ENCODE results near the gene GPA33.

GPA33 gene

DNA sequence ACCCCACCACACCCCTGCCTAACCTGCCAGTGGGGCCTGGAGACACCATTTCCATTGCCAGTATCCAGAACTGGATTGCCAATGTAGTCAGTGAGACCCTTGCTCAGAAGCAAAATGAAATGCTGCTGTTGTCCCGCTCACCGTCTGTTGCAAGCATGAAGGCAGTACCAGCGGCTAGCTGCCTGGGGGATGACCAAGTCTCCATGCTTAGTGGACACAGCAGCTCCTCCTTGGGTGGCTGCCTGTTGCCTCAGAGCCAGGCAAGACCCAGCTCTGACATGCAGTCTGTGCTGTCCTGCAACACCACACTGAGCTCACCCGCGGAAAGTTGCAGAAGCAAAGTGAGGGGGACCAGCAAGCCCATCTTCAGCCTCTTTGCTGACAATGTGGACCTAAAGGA lies 37.1 kb upstream of the GPA33 start (continued):
- TF ChIP-seq, protein P1, sequence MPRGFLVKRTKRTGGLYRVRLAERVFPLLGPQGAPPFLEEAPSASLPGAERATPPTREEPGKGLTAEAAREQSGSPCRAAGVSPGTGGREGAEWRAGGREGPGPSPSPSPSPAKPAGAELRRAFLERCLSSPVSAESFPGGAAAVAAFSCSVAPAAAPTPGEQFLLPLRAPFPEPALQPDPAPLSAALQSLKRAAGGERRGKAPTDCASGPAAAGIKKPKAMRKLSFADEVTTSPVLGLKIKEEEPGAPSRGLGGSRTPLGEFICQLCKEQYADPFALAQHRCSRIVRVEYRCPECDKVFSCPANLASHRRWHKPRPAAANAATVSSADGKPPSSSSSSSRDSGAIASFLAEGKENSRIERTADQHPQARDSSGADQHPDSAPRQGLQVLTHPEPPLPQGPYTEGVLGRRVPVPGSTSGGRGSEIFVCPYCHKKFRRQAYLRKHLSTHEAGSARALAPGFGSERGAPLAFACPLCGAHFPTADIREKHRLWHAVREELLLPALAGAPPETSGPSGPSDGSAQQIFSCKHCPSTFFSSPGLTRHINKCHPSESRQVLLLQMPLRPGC (tag by site-specific recombination; IDR thresholded peaks at IDR 0.05) = no peak
- TF ChIP-seq, protein P2, sequence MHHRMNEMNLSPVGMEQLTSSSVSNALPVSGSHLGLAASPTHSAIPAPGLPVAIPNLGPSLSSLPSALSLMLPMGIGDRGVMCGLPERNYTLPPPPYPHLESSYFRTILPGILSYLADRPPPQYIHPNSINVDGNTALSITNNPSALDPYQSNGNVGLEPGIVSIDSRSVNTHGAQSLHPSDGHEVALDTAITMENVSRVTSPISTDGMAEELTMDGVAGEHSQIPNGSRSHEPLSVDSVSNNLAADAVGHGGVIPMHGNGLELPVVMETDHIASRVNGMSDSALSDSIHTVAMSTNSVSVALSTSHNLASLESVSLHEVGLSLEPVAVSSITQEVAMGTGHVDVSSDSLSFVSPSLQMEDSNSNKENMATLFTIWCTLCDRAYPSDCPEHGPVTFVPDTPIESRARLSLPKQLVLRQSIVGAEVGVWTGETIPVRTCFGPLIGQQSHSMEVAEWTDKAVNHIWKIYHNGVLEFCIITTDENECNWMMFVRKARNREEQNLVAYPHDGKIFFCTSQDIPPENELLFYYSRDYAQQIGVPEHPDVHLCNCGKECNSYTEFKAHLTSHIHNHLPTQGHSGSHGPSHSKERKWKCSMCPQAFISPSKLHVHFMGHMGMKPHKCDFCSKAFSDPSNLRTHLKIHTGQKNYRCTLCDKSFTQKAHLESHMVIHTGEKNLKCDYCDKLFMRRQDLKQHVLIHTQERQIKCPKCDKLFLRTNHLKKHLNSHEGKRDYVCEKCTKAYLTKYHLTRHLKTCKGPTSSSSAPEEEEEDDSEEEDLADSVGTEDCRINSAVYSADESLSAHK (tag by site-specific recombination; IDR thresholded peaks at IDR 0.05) = no peak
- no peak for TF ChIP-seq REPIN1 (tag by site-specific recombination; IDR thresholded peaks at IDR 0.05; ENCODE audit: low read depth)
- TF ChIP-seq, protein P3, sequence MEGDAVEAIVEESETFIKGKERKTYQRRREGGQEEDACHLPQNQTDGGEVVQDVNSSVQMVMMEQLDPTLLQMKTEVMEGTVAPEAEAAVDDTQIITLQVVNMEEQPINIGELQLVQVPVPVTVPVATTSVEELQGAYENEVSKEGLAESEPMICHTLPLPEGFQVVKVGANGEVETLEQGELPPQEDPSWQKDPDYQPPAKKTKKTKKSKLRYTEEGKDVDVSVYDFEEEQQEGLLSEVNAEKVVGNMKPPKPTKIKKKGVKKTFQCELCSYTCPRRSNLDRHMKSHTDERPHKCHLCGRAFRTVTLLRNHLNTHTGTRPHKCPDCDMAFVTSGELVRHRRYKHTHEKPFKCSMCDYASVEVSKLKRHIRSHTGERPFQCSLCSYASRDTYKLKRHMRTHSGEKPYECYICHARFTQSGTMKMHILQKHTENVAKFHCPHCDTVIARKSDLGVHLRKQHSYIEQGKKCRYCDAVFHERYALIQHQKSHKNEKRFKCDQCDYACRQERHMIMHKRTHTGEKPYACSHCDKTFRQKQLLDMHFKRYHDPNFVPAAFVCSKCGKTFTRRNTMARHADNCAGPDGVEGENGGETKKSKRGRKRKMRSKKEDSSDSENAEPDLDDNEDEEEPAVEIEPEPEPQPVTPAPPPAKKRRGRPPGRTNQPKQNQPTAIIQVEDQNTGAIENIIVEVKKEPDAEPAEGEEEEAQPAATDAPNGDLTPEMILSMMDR (tag by site-specific recombination; IDR thresholded peaks at IDR 0.05) = no peak
- TF ChIP-seq ZNF555 (tag by site-specific recombination; conservative IDR thresholded peaks at IDR 0.05) = no peak
- no peak for TF ChIP-seq ZNF510 (tag by site-specific recombination; IDR thresholded peaks at IDR 0.05; ENCODE audit: insufficient replicate concordance)
- no peak for TF ChIP-seq ZNF501 (tag by site-specific recombination; IDR thresholded peaks at IDR 0.05)
- TF ChIP-seq, protein P4, sequence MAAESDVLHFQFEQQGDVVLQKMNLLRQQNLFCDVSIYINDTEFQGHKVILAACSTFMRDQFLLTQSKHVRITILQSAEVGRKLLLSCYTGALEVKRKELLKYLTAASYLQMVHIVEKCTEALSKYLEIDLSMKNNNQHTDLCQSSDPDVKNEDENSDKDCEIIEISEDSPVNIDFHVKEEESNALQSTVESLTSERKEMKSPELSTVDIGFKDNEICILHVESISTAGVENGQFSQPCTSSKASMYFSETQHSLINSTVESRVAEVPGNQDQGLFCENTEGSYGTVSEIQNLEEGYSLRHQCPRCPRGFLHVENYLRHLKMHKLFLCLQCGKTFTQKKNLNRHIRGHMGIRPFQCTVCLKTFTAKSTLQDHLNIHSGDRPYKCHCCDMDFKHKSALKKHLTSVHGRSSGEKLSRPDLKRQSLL (tag by site-specific recombination; IDR thresholded peaks at IDR 0.05) = no peak

DNA sequence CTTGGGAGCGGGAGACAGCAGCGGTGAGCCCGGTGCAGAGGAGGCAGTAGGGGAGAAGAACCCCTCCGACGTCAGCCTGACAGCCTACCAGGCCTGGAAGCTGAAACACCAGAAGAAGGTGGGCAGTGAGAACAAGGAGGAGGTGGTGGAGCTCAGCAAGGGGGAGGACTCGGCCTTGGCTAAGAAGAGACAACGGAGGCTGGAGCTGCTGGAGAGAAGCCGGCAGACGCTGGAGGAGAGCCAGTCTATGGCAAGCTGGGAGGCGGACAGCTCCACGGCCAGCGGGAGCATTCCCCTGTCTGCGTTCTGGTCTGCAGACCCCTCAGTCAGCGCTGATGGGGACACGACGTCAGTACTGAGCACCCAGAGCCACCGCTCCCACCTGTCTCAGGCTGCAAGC lies 36.6 kb upstream of the GPA33 start:
- H3K9me3 ChIP-seq (ENCODE audit: control insufficient read depth, insufficient read depth, low read depth, low read length) = no peaks in the 10 kb centered on the region
- no peak overlapping the region for H3K4me3 ChIP-seq (ENCODE audit: low read depth, low read length)
- no peaks in the 10 kb centered on the region; the same call in 1 of the 2 replicates for H3K4me1 ChIP-seq (ENCODE audit: control insufficient read depth, insufficient read depth, low read length)
- H3K36me3 ChIP-seq (ENCODE audit: control insufficient read depth in 2 of 2, insufficient read depth in 1 of 2, low read length in 2 of 2) = no peaks in the 10 kb centered on the region
- CTCF ChIA-PET = interaction anchor here (0.7 to 0.9 kb wide), 4 partner anchors 63 to 468 kb away, joined by 3 read pairs; partner anchors contain the start of gene POU2F1
- TF ChIP-seq ZNF529 (tag by site-specific recombination; IDR thresholded peaks at IDR 0.05; ENCODE audit: insufficient replicate concordance) = no peak
- no peak for TF ChIP-seq ZNF292 (tag by site-specific recombination; IDR thresholded peaks at IDR 0.05; ENCODE audit: borderline replicate concordance, low read depth)
- TF ChIP-seq, protein P5, sequence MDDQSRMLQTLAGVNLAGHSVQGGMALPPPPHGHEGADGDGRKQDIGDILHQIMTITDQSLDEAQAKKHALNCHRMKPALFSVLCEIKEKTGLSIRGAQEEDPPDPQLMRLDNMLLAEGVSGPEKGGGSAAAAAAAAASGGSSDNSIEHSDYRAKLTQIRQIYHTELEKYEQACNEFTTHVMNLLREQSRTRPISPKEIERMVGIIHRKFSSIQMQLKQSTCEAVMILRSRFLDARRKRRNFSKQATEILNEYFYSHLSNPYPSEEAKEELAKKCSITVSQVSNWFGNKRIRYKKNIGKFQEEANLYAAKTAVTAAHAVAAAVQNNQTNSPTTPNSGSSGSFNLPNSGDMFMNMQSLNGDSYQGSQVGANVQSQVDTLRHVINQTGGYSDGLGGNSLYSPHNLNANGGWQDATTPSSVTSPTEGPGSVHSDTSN (CRISPR knock-in tag; IDR thresholded peaks at IDR 0.05) = no peak
- TF ChIP-seq, protein P2 (tag by site-specific recombination; IDR thresholded peaks at IDR 0.05) = no peak
- TF ChIP-seq ZNF112 (tag by site-specific recombination; IDR thresholded peaks at IDR 0.05) = no peak
- no peak for TF ChIP-seq MZF1 (tag by site-specific recombination; IDR thresholded peaks at IDR 0.05; ENCODE audit: borderline replicate concordance)
- no peak for TF ChIP-seq ZNF561 (tag by site-specific recombination; IDR thresholded peaks at IDR 0.05; ENCODE audit: borderline replicate concordance)
- TF ChIP-seq HOXA7 (CRISPR knock-in tag; IDR thresholded peaks at IDR 0.05; ENCODE audit: borderline replicate concordance) = no peak
- TF ChIP-seq, protein P6, sequence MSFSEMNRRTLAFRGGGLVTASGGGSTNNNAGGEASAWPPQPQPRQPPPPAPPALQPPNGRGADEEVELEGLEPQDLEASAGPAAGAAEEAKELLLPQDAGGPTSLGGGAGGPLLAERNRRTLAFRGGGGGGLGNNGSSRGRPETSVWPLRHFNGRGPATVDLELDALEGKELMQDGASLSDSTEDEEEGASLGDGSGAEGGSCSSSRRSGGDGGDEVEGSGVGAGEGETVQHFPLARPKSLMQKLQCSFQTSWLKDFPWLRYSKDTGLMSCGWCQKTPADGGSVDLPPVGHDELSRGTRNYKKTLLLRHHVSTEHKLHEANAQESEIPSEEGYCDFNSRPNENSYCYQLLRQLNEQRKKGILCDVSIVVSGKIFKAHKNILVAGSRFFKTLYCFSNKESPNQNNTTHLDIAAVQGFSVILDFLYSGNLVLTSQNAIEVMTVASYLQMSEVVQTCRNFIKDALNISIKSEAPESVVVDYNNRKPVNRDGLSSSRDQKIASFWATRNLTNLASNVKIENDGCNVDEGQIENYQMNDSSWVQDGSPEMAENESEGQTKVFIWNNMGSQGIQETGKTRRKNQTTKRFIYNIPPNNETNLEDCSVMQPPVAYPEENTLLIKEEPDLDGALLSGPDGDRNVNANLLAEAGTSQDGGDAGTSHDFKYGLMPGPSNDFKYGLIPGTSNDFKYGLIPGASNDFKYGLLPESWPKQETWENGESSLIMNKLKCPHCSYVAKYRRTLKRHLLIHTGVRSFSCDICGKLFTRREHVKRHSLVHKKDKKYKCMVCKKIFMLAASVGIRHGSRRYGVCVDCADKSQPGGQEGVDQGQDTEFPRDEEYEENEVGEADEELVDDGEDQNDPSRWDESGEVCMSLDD (tag by site-specific recombination; IDR thresholded peaks at IDR 0.05) = no peak
- no peak for TF ChIP-seq ZNF768 (tag by site-specific recombination; IDR thresholded peaks at IDR 0.05)
- POLR2A ChIA-PET = no interaction called here
- no peak overlapping the region for H3K27ac ChIP-seq (ENCODE audit: extremely low read depth, low read depth, low read length)
